Retinal pigment epithelial cell (primary cell): ENCODE measurements around the gene PFDN4.

Experiments
- DNase-seq: peaks from one replicate; pipeline ENCODE4 v3.0.0-alpha.2; 2010; ENCODE audit warnings: low read depth
- H3K4me3 ChIP-seq: 2 replicates; pipeline ENCODE4 v1.5.1; 2011; ENCODE audit warnings: mild to moderate bottlenecking, low read length, control low read depth, moderate library complexity
- TF ChIP-seq, protein P1 (sequence below): conservative IDR thresholded peaks from 2 replicates; pipeline ENCODE4 v1.5.1; 2011; ENCODE audit warnings: low read depth, low read length, control low read depth, inconsistent platforms

Gene PFDN4

DNA sequence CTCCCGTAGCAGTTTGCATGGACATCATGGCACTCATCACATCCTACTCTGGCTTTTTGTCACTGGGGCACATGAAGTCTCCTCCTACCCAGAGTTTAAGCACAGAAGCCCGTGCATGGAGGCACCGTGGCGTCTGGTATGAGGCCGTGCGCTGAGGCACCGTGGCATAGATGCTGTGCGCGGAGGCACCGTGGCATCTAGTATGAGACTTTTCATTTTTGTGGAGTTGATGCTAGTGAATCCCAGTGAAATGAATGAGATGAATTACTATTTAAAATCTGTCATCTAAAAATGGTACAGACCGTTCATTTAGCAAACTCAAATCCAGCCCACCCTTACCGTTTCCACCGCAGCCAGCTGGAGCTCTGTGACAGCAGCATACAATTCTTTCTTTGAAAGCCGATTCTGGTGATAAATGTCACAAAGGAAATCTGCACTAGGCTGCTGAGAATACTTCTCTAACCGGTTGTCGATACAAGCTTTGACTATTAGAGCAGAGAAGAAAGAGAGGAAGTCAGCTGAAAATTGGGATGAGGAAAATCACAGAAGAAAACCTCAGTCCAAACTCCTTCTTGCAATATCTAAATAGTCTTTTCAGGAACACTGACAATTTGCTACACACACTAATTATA is 45.4 kb upstream of the PFDN4 start:
- no peak for DNase-seq
- TF ChIP-seq, protein P1, sequence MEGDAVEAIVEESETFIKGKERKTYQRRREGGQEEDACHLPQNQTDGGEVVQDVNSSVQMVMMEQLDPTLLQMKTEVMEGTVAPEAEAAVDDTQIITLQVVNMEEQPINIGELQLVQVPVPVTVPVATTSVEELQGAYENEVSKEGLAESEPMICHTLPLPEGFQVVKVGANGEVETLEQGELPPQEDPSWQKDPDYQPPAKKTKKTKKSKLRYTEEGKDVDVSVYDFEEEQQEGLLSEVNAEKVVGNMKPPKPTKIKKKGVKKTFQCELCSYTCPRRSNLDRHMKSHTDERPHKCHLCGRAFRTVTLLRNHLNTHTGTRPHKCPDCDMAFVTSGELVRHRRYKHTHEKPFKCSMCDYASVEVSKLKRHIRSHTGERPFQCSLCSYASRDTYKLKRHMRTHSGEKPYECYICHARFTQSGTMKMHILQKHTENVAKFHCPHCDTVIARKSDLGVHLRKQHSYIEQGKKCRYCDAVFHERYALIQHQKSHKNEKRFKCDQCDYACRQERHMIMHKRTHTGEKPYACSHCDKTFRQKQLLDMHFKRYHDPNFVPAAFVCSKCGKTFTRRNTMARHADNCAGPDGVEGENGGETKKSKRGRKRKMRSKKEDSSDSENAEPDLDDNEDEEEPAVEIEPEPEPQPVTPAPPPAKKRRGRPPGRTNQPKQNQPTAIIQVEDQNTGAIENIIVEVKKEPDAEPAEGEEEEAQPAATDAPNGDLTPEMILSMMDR: no peak
- no peak overlapping the region for H3K4me3 ChIP-seq

DNA sequence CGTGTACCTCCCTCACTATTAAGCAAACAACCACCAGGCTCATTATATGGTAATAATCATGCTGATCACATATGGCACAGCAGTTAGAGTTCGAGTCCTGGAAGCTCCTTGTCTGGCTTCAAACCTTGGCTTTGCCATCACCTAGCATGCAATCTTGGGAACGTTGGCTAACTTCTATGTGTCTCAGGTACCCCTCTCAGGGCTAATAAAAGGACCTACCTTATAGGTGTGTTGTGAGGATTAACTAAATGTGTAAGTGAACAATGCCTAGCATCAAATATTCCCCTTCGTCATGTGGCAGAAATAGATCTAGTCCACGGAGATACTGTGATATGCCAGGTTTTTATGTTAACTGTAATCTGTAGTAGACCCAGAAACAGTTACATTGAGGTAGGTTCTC is 44.5 kb upstream of the PFDN4 start:
- H3K4me3 ChIP-seq: no peak overlapping the region
- TF ChIP-seq, protein P1: no peak
- DNase-seq: no peak

DNA sequence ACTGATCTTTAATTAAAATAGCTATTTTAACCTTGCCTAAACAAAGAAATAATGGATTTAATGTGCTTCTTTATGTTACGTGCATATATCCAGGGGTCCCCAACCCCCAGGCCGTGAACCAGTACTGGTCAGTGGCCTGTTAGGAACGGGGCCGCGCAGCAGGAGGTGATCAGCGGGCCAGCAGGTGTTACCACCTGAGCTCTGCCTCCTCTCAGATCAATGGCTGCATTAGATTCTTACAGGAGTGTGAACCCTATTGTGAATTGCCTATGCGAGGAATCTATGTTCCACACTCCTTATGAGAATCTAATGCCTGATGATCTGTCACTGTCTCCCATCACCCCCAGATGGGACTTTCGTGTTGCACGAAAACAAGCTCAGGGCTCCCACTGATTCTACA is 42.9 kb upstream of the PFDN4 start:
- H3K4me3 ChIP-seq: no peak overlapping the region
- TF ChIP-seq, protein P1: no peak
- DNase-seq: no peak

DNA sequence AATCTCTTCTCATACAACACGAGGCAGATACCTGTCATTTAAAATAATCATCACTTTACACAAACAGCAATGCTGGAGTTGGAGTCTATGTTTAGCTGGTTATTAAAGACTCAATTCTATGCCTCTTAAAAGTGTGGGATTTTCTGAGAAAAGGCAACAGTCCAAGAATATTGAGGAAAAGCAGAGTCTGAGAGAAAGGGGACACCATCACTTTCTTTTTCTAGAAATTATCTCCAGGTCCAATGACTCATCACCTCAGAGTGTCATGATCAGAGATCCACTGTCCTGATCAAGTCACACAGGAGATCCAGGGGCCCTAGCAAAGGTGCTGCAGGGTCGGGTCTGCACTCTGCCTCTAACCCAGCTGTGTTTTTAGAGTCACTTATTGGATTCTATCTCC is 42.1 kb upstream of the PFDN4 start:
- DNase-seq: no peak
- no peak overlapping the region for H3K4me3 ChIP-seq
- TF ChIP-seq, protein P1: no peak

DNA sequence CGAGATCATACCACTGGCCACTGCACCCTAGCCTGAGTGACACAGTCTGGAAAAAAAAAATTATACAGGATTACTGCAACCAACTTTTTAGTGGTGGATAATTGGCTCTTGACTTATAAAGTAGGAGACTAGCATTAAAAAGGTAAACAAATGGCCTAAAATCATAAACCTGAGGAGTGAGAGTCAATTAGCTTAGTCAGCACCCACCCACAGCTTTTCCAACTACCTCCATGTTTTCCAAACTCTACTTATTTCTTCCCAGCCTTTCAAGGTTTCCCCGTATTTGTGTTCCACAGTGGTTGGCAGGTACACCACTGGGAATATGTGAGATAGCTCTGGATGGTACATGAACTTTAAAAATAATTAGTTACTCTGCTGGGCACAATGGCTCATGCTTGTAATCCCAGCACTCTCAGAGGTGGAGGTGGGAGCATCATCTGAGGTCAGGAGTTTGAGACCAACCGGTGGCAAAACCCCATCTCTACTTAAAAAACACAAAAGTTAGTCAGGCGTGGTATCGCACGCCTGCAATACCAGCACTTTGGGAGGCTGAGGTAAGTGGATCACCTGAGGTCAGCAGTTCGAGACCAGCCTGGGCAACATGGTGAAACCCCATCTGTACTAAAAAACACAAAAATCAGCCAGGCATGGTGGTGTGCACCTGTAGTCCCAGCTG is 40.8 kb upstream of the PFDN4 start:
- no peak overlapping the region for H3K4me3 ChIP-seq
- TF ChIP-seq, protein P1: no peak
- no peak for DNase-seq

DNA sequence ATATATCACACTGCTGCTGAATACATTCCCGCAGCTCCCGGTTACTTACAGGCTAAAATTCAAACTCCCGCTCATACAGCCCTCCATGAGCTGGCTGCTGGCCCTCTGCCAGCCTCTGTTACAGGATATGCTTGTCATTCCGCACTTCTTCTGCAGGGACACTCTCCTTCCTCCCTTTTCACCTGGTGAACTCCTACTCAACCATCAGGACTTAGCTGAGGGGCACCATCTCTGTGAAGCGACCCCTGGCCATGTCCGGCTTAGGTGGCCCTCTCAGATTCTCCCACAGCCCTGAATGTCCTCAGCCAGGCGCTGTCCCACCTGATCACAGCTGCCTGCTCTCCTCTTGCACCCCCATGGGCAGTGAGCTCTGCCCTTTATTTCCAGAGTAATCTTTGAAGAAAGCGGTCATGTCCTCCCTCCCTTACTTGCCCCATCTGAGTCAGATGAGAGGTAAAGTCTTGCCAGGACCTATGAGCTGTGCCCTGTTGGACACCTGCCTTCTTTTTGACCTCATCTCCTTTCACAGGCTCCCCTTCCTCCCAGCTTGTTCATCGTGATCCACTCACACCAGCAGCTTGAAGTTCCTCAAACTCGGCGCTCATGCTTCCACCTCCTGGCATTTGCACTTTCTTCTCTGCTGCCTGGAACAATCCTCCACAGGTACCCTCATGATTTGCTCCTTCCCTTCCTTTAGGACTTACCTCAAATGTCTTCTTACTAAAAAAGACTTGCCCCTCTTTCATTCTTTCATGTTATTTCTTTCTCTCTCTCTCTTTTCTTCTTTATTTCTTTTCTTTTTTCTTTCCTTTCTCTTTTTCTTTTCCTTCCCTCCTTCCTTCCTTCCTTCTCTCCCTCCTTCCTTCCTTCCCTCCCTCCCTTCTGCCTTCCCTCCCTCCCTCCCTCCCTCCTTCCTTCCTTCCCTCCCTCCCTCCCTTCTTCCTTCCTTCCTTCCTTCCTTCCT is 39.7 kb upstream of the PFDN4 start:
- no peak overlapping the region for H3K4me3 ChIP-seq
- TF ChIP-seq, protein P1: no peak

More for the DNA sequence above, 39.7 kb upstream of the PFDN4 start:
- DNase-seq: no peak
